ENCODE measurements around the gene C1QL4.

- TF ChIP-seq CTCF (IDR thresholded peaks at IDR 0.05), result no peak
- no peak for TF ChIP-seq TCF7L2 (IDR thresholded peaks at IDR 0.05; ENCODE audit: low read depth, low read length)
- no peak for TF ChIP-seq POLR2AphosphoS5 (IDR thresholded peaks at IDR 0.05; ENCODE audit: low read depth, low read length)
- TF ChIP-seq REST (IDR thresholded peaks at IDR 0.05; ENCODE audit: insufficient read depth in 1 of 2, low read depth in 2 of 2, low read length in 1 of 2), result no peak
- TF ChIP-seq SIN3A (IDR thresholded peaks at IDR 0.05; ENCODE audit: borderline replicate concordance, insufficient read depth, low read depth, low read length), result no peak
Measured at GRCh38 chr12:49332891-49333371, 4.1 kb downstream of the C1QL4 start.

Data from Panc1 (cell line).